ENCODE data around the gene SND1.
A peak's percentile ranks its signal among the peaks of the same experiment; 100 is the strongest.

Gene SND1

DNA sequence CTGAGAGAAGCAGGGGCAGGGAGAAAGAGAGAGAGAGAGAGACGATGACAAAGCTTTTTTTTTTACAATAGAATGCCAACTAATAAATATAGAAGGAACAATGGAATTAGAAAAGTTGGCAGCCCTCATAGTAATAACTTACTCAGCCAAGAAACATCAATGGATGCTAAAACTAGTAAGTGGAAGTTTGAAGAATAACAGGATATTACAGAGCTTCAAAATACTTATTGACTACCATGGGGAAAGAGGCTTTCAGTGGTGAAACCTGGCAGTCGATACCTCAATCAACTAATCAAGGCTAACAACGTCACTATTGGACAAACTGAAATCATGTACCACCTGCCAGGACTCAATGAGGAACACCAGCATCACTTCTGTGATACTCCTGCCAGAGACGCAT lies 479.7 kb downstream of the SND1 start:
- DNase-seq, result no peak

GRCh38 chr7:128132426-128133069 lies 480.6 kb downstream of the SND1 start:
- no peak for DNase-seq

DNA sequence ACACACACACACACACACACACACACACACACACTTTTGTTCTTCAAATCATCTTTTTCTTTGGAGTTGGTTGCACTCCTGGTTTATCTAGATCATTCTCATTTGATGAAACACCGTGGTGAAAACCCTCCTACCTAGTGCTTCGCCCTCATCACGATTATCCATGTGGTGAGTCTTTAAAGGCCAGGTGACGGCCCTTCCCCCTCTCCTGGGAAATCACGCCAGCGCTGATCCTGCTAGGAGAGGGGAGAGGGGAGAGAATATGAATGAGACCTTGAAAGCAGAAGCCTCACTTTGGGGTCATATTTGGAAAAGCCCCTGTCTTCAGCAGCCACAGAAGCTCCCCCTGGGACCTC lies 483.1 kb downstream of the SND1 start:
- no peak for DNase-seq

DNA sequence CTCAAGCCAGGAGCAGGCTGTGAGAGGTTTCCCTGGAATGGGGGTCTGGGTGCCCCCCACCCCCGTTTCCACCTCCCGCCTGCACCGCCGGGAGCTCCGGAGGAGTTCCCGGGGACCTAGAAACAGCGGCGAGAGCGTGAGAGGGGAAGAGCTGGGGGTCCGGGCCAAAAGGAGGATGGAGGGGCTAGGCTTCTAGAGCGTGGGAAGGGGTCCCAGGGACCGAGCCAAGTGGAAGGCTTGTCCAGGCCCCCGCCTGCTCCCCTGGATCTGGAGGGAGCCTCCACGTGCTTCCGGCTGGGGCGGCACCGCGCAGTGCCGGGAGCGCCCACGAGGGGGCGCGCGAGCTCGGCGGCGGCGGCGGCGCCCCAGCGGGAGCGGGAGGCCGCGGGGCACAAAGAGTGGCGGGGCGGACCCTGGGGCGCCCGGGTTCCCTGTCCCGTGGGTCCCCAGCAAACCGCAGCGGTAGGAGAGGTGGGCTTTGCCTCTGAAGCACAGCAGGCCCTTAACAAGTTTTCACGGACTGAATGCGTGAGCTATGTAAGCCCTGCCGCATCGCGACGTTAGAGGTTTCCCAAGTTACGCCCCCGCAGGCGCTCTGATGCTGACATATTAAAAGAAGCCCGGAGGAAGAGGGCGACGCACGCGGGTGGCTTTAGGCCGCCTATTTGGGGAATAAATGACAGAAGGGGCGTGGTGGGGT lies 483.7 kb downstream of the SND1 start:
- peak; percentile 91 for DNase-seq

- no peak for DNase-seq
Observed at GRCh38 chr7:128136215-128136597, 484.2 kb downstream of the SND1 start.

DNA sequence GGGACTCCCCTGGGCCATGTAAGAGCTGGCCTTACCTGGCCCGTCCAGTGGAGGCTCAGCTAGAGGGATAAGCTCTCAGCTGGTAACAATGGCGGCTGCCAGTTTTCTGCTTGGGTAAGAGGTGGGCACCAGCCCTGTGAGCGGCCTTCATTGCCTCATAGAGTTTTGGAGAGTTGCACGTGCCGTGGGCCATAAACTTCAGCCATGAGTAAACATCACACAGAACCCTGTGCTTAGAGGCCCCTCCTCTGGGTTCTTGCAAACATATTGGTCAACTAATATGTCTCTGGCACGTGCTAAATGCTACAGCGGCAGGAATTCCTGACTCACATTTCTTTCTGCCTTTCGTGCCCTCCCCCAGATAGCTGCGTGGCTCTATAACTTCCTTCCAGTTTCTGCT lies 485.2 kb downstream of the SND1 start:
- peak; percentile 57 for DNase-seq

- DNase-seq, result no peak
Observed at GRCh38 chr7:128139406-128139805, 487.4 kb downstream of the SND1 start.

GRCh38 chr7:128141683-128142195 lies 489.7 kb downstream of the SND1 start:
- DNase-seq, result peak; percentile 1
